Activated CD4-positive, alpha-beta T cell treated with anti-CD3 and anti-CD28 coated beads for 24 hours (primary cell): ENCODE results near the gene STK35.

Experiments used
- DNase-seq, 2 donors: peaks; one replicate each; pipeline ENCODE4 v3.0.0-alpha.2; 2020; ENCODE audit warnings: low read depth in 2 of 2

Gene STK35

GRCh38 chr20:2135013-2135412 is 33.4 kb downstream of the STK35 start:
- no peak for DNase-seq

- no peak for DNase-seq
Measured at GRCh38 chr20:2136275-2136674, 34.6 kb downstream of the STK35 start.

- DNase-seq: no peak
Measured at GRCh38 chr20:2137552-2138201, 36.0 kb downstream of the STK35 start.

- DNase-seq: no peak
Measured at GRCh38 chr20:2138396-2138795, 36.8 kb downstream of the STK35 start.

- DNase-seq: no peak
Measured at GRCh38 chr20:2139250-2139649, 37.6 kb downstream of the STK35 start.

GRCh38 chr20:2139736-2140135 is 38.1 kb downstream of the STK35 start:
- no peak for DNase-seq

GRCh38 chr20:2140561-2140960 is 38.9 kb downstream of the STK35 start:
- DNase-seq: no peak

GRCh38 chr20:2141600-2142575 is 40.3 kb downstream of the STK35 start:
- DNase-seq: no peak

GRCh38 chr20:2142649-2143048 is 41.0 kb downstream of the STK35 start:
- DNase-seq: no peak

- no peak for DNase-seq
Measured at GRCh38 chr20:2143594-2143993, 42.0 kb downstream of the STK35 start.

- no peak for DNase-seq
Measured at GRCh38 chr20:2144850-2145249, 43.2 kb downstream of the STK35 start.

GRCh38 chr20:2145376-2145775 is 43.7 kb downstream of the STK35 start:
- DNase-seq: no peak

- no peak for DNase-seq
Measured at GRCh38 chr20:2146080-2146867, 44.6 kb downstream of the STK35 start.

GRCh38 chr20:2149507-2149906 is 47.9 kb downstream of the STK35 start:
- DNase-seq: no peak

- no peak for DNase-seq
Measured at GRCh38 chr20:2150660-2151059, 49.0 kb downstream of the STK35 start.

GRCh38 chr20:2151858-2152281 is 50.2 kb downstream of the STK35 start:
- no peak for DNase-seq

GRCh38 chr20:2152317-2152716 is 50.7 kb downstream of the STK35 start:
- DNase-seq: no peak

- no peak for DNase-seq
Measured at GRCh38 chr20:2153326-2153725, 51.7 kb downstream of the STK35 start.

- DNase-seq: no peak
Measured at GRCh38 chr20:2156224-2156623, 54.6 kb downstream of the STK35 start.

- DNase-seq: no peak
Measured at GRCh38 chr20:2156666-2157624, 55.3 kb downstream of the STK35 start.
